Activated T-helper 1 cell treated with anti-CD3 and anti-CD28 coated beads, Interleukin-12 subunit alpha, Interleukin-12 subunit beta, Interleukin-2, Interleukin-4 antibody, amounts not matched to agents 30 ng/mL and 10 ng/mL and 1 ng/mL, durations not matched to agents 14 hours and 24 hours and 36 hours (primary cell): ENCODE results near the gene RFX2. TPM values are rescaled to one million over a fixed set of nuclear protein-coding genes. Genes with fewer than 3 reads are reported as not detected.

ENCODE experiments used
- DNase-seq: peaks from one replicate; pipeline ENCODE4 v3.0.0; 2021; ENCODE audit warnings: low spot score
- H3K27ac Mint-ChIP-seq: one replicate; pipeline ENCODE4 v1.8.0; 2021; ENCODE audit warnings: mild to moderate bottlenecking, mixed read lengths
- H3K27me3 Mint-ChIP-seq: one replicate; pipeline ENCODE4 v1.8.0; 2022; ENCODE audit warnings: mild to moderate bottlenecking, moderate library complexity, mixed read lengths; ENCODE audit not compliant: insufficient read depth
- H3K36me3 Mint-ChIP-seq: one replicate; pipeline ENCODE4 v1.8.0; 2021; ENCODE audit warnings: low read depth, mixed read lengths
- H3K4me1 Mint-ChIP-seq: one replicate; pipeline ENCODE4 v1.8.0; 2021; ENCODE audit warnings: low read depth, mixed read lengths
- H3K4me3 Mint-ChIP-seq: one replicate; pipeline ENCODE4 v1.8.0; 2021; ENCODE audit warnings: mild to moderate bottlenecking, moderate library complexity, mixed read lengths
- H3K9me3 Mint-ChIP-seq: one replicate; pipeline ENCODE4 v1.8.0; 2021; ENCODE audit warnings: mixed read lengths
- intact Hi-C: fragments of 100-400 bp; cut with micrococcal nuclease; formaldehyde crosslinking; loops from one replicate; pipeline ENCODE4 v1.15.1; 2024
- total RNA-seq: library from RNA; stranded (reverse); gene quantifications from 2 replicates; pipeline ENCODE4 v1.2.3, GENCODE V29; 2022

Gene RFX2
- total RNA-seq, 1 donor from 2014 or later = 9.2 TPM

DNA sequence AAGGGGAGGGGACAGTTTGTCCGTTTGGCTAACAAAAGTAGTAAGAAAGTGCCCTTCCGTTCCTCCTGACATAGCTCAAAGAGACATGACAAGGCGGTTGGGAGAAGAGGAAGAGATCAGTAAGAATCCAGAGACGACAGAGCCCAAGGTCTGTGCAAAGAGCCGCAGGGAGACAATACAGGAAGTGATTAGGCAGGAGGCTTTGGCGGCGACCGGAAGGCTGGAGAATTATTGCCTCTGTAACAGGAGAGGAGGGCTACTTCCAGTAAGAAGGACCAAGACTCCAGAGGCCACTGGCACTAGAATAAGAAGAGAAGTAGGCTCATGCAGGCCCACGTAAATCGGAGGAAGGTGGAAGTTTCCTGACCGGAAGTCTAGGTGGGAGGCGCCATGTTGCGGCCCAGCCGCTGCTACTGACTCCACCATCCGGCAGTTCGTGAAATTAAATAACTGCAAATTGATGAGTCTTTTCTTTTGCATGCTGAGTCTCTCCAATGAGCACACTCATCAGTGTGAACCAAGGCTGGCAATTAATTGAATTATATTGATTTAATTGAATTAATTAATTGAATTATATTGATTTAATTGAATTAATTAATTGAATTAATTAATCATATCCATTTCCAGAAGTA lies 9.9 kb downstream of the RFX2 start:
- H3K4me1 Mint-ChIP-seq = peaks cover 9% of the 10 kb centered on the region
- H3K27me3 Mint-ChIP-seq = peaks cover 2% of the 10 kb centered on the region
- H3K9me3 Mint-ChIP-seq = peaks cover 8% of the 10 kb centered on the region
- H3K4me3 Mint-ChIP-seq = peak overlapping the region; percentile 61
- H3K27ac Mint-ChIP-seq = peak overlapping the region; percentile 84
- H3K36me3 Mint-ChIP-seq = peaks cover 7% of the 10 kb centered on the region
- intact Hi-C loops = no loop called here
- DNase-seq = no peak

- H3K36me3 Mint-ChIP-seq = peaks cover 7% of the 10 kb centered on the region
- no peak overlapping the region for H3K27ac Mint-ChIP-seq
- DNase-seq = no peak
- peaks cover 2% of the 10 kb centered on the region for H3K27me3 Mint-ChIP-seq
- H3K9me3 Mint-ChIP-seq = peaks cover 8% of the 10 kb centered on the region
- peaks cover 9% of the 10 kb centered on the region for H3K4me1 Mint-ChIP-seq
- intact Hi-C loops = no loop called here
- no peak overlapping the region for H3K4me3 Mint-ChIP-seq
These were observed 10.7 kb downstream of the RFX2 start for GRCh38 chr19:6099599-6099998.

GRCh38 chr19:6099033-6099432 lies 11.3 kb downstream of the RFX2 start:
- Mint-ChIP-seq H3K9me3 (peaks cover 8% of the 10 kb centered on the region), H3K27me3 (peaks cover 2% of the 10 kb centered on the region), H3K27ac (no peak overlapping the region), H3K4me3 (no peak overlapping the region), H3K36me3 (peaks cover 7% of the 10 kb centered on the region), H3K4me1 (peaks cover 9% of the 10 kb centered on the region)
- no peak for DNase-seq
- intact Hi-C loops = no loop called here

DNA sequence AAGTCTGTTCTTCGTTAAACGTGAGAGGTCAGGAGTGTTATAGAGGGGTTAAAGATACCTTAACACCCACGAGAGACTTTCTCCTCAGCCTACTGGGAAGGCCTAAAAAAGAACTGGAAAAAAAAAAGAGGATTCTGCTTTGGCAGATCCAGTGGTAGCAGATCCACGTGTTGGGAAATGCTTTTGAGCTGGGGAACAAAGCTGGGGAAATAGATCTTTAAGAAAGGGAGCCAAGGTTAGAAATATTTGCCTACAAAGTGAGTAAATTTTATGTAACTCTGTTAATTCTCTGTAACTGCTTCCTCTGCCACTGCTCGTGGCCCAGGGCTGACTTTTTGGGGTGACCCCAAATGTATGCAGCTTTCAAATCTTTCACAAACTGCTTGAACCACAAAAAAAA lies 11.7 kb downstream of the RFX2 start:
- DNase-seq = no peak
- intact Hi-C loops = no loop called here
- no peak overlapping the region for H3K4me3 Mint-ChIP-seq
- H3K36me3 Mint-ChIP-seq = peaks cover 7% of the 10 kb centered on the region
- no peak overlapping the region for H3K27ac Mint-ChIP-seq
- H3K4me1 Mint-ChIP-seq = peaks cover 9% of the 10 kb centered on the region
- H3K27me3 Mint-ChIP-seq = peaks cover 2% of the 10 kb centered on the region
- H3K9me3 Mint-ChIP-seq = peaks cover 8% of the 10 kb centered on the region

DNA sequence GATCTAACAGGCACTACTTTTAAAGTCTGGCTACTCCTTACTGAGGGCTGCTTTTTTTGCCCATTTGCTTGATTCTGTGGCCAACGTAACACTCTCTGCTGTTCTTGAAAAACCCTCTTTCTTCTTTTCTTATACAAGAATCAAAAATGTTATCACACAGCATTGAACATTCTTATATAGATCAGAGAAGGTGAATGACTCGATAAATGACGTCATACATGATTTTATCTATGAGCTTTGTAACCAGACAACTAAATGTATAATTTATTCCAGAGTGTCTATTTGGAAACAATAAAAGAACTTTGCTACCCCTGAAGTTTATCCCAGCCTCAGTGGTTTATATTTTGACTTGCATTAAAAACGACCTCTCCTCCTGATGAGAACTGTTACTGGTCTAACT lies 12.4 kb downstream of the RFX2 start:
- peaks cover 7% of the 10 kb centered on the region for H3K36me3 Mint-ChIP-seq
- H3K27ac Mint-ChIP-seq = no peak overlapping the region
- no peak for DNase-seq
- intact Hi-C loops = no loop called here
- H3K4me3 Mint-ChIP-seq = no peak overlapping the region
- peaks cover 8% of the 10 kb centered on the region for H3K9me3 Mint-ChIP-seq
- H3K4me1 Mint-ChIP-seq = peaks cover 9% of the 10 kb centered on the region
- peaks cover 2% of the 10 kb centered on the region for H3K27me3 Mint-ChIP-seq

- Mint-ChIP-seq H3K27me3 (peaks cover 6% of the 10 kb centered on the region), H3K27ac (no peak overlapping the region), H3K4me3 (no peak overlapping the region), H3K9me3 (peaks cover 8% of the 10 kb centered on the region), H3K36me3 (peaks cover 7% of the 10 kb centered on the region), H3K4me1 (peaks cover 9% of the 10 kb centered on the region)
- intact Hi-C loops = no loop called here
- DNase-seq = no peak
These were observed 14.5 kb downstream of the RFX2 start for GRCh38 chr19:6095760-6096159.

DNA sequence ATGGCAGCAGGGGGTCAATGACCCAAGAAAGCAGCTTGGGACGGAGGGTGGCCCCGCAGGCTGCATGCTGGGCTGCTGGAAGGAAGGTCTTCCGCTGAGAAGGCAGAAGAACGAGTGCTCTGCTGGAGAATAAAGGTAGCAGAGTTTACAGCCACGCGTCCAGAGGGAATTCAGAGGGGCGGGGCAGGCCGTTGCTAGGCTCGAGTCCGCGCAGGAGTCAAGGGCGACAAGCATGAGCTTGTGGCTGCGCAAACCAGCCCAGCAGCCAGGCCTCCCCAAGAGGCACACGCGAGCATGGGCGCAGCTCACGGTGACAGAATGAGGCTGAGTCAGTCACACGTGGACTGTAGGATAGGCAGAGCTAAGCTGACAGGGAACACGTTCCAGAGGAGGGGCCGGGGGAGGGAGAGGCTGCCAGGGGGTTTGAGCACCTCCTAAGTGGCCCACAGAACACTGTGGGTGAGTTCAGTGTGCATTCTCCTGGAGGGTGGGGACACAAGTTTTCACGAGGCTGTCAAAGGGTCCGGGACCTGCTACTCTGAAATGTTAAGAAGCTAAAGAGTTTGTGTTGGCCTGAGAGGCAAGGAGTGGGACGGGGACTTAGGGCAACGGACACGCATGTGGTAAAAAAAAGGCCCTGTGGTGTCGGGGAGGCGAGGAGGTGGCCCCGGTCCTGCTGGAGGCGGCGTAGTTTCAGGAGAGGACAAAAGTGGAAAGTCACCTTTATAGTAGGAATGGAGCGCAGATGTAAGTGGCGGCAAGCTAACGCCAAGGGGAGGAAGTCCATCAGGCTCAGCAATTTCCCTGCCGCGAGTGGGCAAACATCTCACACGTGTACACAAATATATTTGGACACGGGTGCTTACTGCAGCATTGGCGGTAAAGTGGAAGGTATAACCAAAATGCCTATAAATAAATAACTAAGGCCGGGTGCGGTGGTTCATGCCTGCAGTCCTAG lies 17.7 kb downstream of the RFX2 start:
- no peak overlapping the region for H3K4me3 Mint-ChIP-seq
- peaks cover 6% of the 10 kb centered on the region for H3K4me1 Mint-ChIP-seq
- no peak overlapping the region for H3K27ac Mint-ChIP-seq
- H3K27me3 Mint-ChIP-seq = peaks cover 3% of the 10 kb centered on the region
- intact Hi-C loops = no loop called here
- no peaks in the 10 kb centered on the region for H3K36me3 Mint-ChIP-seq
- DNase-seq = no peak
- H3K9me3 Mint-ChIP-seq = no peaks in the 10 kb centered on the region

GRCh38 chr19:6091771-6092291 lies 18.5 kb downstream of the RFX2 start:
- Mint-ChIP-seq H3K4me3 (no peak overlapping the region), H3K36me3 (no peaks in the 10 kb centered on the region), H3K27me3 (peaks cover 7% of the 10 kb centered on the region), H3K4me1 (peaks cover 14% of the 10 kb centered on the region), H3K9me3 (no peaks in the 10 kb centered on the region), H3K27ac (no peak overlapping the region)
- intact Hi-C loops = no loop called here
- DNase-seq = no peak

DNA sequence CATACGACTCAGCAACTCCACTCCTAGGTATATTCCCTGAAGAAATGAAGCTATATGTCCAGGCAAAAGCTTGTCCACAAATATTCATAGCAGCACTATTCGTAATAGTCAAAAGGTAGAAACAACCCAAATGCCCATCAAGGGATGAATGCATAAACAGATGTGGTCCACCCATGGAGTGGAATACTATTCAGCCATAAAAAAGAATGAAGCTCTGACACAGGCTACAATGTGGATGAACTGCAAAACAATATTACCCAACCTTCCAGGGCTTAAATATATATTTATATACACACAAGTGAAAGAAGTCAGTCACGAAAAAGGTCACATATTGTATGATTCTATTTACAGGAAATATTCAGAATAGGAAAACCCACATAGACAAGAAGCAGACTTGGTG lies 19.7 kb downstream of the RFX2 start:
- Mint-ChIP-seq H3K36me3 (no peaks in the 10 kb centered on the region), H3K9me3 (no peaks in the 10 kb centered on the region), H3K4me3 (no peak overlapping the region), H3K27ac (no peak overlapping the region), H3K27me3 (peaks cover 9% of the 10 kb centered on the region), H3K4me1 (peaks cover 20% of the 10 kb centered on the region)
- intact Hi-C loops = no loop called here
- no peak for DNase-seq

DNA sequence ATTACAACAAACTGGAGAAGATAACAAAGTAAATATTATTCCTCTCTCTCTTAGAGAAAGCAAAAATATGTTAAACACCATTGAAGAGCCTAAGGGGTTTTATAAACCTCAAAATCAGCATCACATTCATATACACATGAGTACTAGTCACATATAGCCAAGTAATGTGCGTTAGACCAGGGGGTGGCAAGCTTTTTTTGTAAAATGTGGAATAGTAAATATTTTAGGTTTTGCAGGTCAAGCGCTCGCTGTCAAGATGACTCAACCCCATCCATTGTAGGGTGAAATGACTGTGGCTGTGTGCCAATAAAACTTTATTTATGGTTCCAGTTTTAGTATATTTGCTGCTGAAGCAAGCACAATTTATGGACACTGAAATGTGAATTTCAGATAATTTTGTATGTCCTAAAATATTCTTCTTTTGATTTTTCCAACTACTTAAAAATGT lies 21.7 kb downstream of the RFX2 start:
- H3K9me3 Mint-ChIP-seq = no peaks in the 10 kb centered on the region
- intact Hi-C loops = loop anchor here (2.0 kb wide), 1 partner anchor 28 kb away; no protein-coding TSS in a partner anchor
- H3K4me3 Mint-ChIP-seq = no peak overlapping the region
- no peak for DNase-seq
- no peaks in the 10 kb centered on the region for H3K36me3 Mint-ChIP-seq
- no peak overlapping the region for H3K27ac Mint-ChIP-seq
- H3K27me3 Mint-ChIP-seq = peaks cover 9% of the 10 kb centered on the region
- H3K4me1 Mint-ChIP-seq = peaks cover 20% of the 10 kb centered on the region

- no peaks in the 10 kb centered on the region for H3K36me3 Mint-ChIP-seq
- H3K9me3 Mint-ChIP-seq = no peaks in the 10 kb centered on the region
- H3K27me3 Mint-ChIP-seq = peaks cover 7% of the 10 kb centered on the region
- peaks cover 20% of the 10 kb centered on the region for H3K4me1 Mint-ChIP-seq
- H3K27ac Mint-ChIP-seq = no peak overlapping the region
- intact Hi-C loops = no loop called here
- DNase-seq = no peak
- H3K4me3 Mint-ChIP-seq = peak overlapping the region; percentile 17
These were observed 23.2 kb downstream of the RFX2 start for GRCh38 chr19:6087074-6087571.

DNA sequence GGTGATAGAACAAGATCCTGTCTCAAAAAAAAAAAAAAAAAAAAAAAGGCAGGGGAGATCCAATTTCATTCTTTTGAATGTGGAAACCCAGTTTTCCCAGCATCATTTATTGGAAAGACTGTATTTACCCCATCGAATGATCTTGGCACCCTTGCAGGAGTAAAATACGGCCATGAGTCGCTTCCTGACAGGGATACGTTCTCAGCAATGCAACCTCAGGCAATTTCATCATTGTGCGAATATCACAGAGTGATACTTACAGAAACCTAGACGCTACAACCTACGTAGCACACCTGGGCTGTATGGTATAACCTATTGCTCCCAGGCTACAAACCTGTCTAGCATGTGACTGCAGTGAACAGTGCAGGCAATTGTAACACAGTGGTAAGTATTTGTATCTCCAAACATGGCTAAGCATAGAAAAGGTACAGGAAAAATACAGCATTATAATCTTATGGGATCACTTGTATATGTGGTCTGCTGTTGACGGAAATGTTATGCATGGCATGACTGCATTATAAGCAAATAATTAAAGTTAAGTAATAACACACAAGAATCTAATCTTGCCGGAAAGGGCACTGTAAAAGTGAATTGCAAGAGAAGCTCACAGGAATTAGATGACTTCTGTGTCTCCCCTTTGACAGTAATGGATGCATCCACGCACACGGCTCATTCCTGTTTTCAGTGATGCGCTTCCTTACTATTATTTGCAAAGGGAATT lies 24.1 kb downstream of the RFX2 start:
- Mint-ChIP-seq H3K27ac (no peak overlapping the region), H3K4me3 (peak overlapping the region; percentile 17), H3K36me3 (no peaks in the 10 kb centered on the region), H3K4me1 (peaks cover 20% of the 10 kb centered on the region), H3K9me3 (no peaks in the 10 kb centered on the region), H3K27me3 (peaks cover 6% of the 10 kb centered on the region)
- intact Hi-C loops = no loop called here
- DNase-seq = no peak
